HepG2 (cell line): ENCODE data around the gene ARFGAP1. TPM values are rescaled to one million over a fixed set of nuclear protein-coding genes. Genes with fewer than 3 reads are reported as not detected.
A peak's percentile ranks its signal among the peaks of the same experiment; 100 is the strongest.

ENCODE experiments used
- BORCS8-MEF2B ChIP-seq: sonication (generic); formaldehyde crosslinking; IDR thresholded peaks from 2 replicates; pipeline ENCODE4 v1.8.0; 2022; ENCODE audit warnings: mild to moderate bottlenecking, missing genetic modification reagents
- ESRRA ChIP-seq: sonication (generic); formaldehyde crosslinking; IDR thresholded peaks from 2 replicates; pipeline ENCODE4 v1.5.1; 2020; ENCODE audit warnings: mild to moderate bottlenecking, low read depth, missing genetic modification reagents
- FOXO1 ChIP-seq: sonication (generic); formaldehyde crosslinking; IDR thresholded peaks from 2 replicates; pipeline ENCODE4 v1.4.0; 2020; ENCODE audit warnings: missing genetic modification reagents
- FOXP1 ChIP-seq, 2 experiments: fragments of 450-650 bp in 1 of 2; IDR thresholded peaks; 2 replicates each; pipeline ENCODE4 v1.6.1; 2017 to 2018; ENCODE audit warnings: antibody characterized with exemption in 1 of 2
- KAT7 ChIP-seq: IDR thresholded peaks from 2 replicates; pipeline ENCODE4 v1.6.1; 2018; ENCODE audit warnings: borderline replicate concordance, missing compliant biosample characterization
- NFATC3 ChIP-seq: sonication (generic); formaldehyde crosslinking; IDR thresholded peaks from 2 replicates; pipeline ENCODE4 v1.5.1; 2020; ENCODE audit warnings: mild to moderate bottlenecking, missing genetic modification reagents
- NR2F1 ChIP-seq, 2 experiments: fragments of 450-650 bp in 1 of 2; formaldehyde crosslinking in 1 of 2; IDR thresholded peaks; 2 replicates each; pipeline versions ENCODE4 v1.5.0 to v1.6.1; 2016 to 2020; ENCODE audit warnings: mild to moderate bottlenecking in 1 of 2, missing compliant biosample characterization in 1 of 2, missing genetic modification reagents in 1 of 2, moderate library complexity in 1 of 2
- XRCC5 ChIP-seq: fragments of 200-400 bp; formaldehyde crosslinking; optimal IDR thresholded peaks from 2 replicates; pipeline ENCODE3; 2017; ENCODE audit warnings: mild to moderate bottlenecking, low read length
- ZFP1 ChIP-seq: IDR thresholded peaks from 2 replicates; pipeline ENCODE4 v1.6.1; 2016
- ZFP37 ChIP-seq: sonication (generic); formaldehyde crosslinking; IDR thresholded peaks from 2 replicates; pipeline ENCODE4 v1.4.0; 2020; ENCODE audit warnings: missing genetic modification reagents, borderline replicate concordance
- ZKSCAN8 ChIP-seq: IDR thresholded peaks from 2 replicates; pipeline ENCODE4 v1.6.1; 2016; ENCODE audit warnings: borderline replicate concordance, missing genetic modification reagents, missing compliant biosample characterization
- ZMYM4 ChIP-seq: sonication (generic); formaldehyde crosslinking; IDR thresholded peaks from 2 replicates; pipeline ENCODE4 v1.8.1; 2023; ENCODE audit warnings: mild to moderate bottlenecking, missing genetic modification reagents
- ZNF326 ChIP-seq: sonication (generic); formaldehyde crosslinking; IDR thresholded peaks from 2 replicates; pipeline ENCODE4 v1.4.0; 2020; ENCODE audit warnings: missing genetic modification reagents, borderline replicate concordance
- ZNF674 ChIP-seq: sonication (generic); formaldehyde crosslinking; IDR thresholded peaks from 2 replicates; pipeline ENCODE4 v1.5.0; 2020; ENCODE audit warnings: low read depth, mild to moderate bottlenecking, missing genetic modification reagents
- ZNF780A ChIP-seq: sonication (generic); formaldehyde crosslinking; IDR thresholded peaks from 2 replicates; pipeline ENCODE4 v1.8.0; 2022; ENCODE audit warnings: mild to moderate bottlenecking, missing genetic modification reagents, moderate library complexity
- polyA plus RNA-seq, 8 experiments: library from polyadenylated mRNA; depleted of rRNA in 3 of 8; stranded (reverse) in 7 of 8; unstranded in 1 of 8; fragments of >200 nt; fragmentation: Illumina TruSeq in 4 of 8; extraction: Trizol in 4 of 8; gene quantifications; 2 replicates each; pipeline versions ENCODE4 v1.2.1 to v1.2.3, GENCODE V29; 2011 to 2016; ENCODE audit warnings: low read depth in 4 of 8, missing spikeins in 1 of 8, mixed read lengths in 1 of 8; ENCODE audit not compliant: insufficient read depth in 1 of 8
- total RNA-seq, 5 experiments: library from RNA; depleted of rRNA; stranded (reverse); fragments of >200 nt; fragmentation: Illumina TruSeq; extraction: Trizol; gene quantifications; 2 replicates each; pipeline ENCODE4 v1.2.3, GENCODE V29; 2016; ENCODE audit warnings: low read depth in 1 of 5
- TF ChIP-seq, protein P1 (sequence below): sonication (generic); formaldehyde crosslinking; IDR thresholded peaks from 2 replicates; pipeline ENCODE4 v1.5.0; 2020; ENCODE audit warnings: missing genetic modification reagents
- TF ChIP-seq, protein P2 (sequence below): sonication (generic); formaldehyde crosslinking; IDR thresholded peaks from 2 replicates; pipeline ENCODE4; 2020; ENCODE audit warnings: missing genetic modification reagents, mild to moderate bottlenecking, borderline replicate concordance
- TF ChIP-seq, protein P3 (sequence below): sonication (generic); formaldehyde crosslinking; IDR thresholded peaks from 2 replicates; pipeline ENCODE4 v1.4.0; 2020; ENCODE audit warnings: missing genetic modification reagents
- TF ChIP-seq, protein P4 (sequence below): sonication (generic); formaldehyde crosslinking; IDR thresholded peaks from 2 replicates; pipeline ENCODE4 v1.5.0; 2020; ENCODE audit warnings: mild to moderate bottlenecking, missing genetic modification reagents, borderline replicate concordance

ARFGAP1 gene
- total and polyA plus RNA-seq, 2 of the 13 experiments (the other 11 are each of a cell fraction or from before 2014, with no cell fraction given): 132 TPM

DNA sequence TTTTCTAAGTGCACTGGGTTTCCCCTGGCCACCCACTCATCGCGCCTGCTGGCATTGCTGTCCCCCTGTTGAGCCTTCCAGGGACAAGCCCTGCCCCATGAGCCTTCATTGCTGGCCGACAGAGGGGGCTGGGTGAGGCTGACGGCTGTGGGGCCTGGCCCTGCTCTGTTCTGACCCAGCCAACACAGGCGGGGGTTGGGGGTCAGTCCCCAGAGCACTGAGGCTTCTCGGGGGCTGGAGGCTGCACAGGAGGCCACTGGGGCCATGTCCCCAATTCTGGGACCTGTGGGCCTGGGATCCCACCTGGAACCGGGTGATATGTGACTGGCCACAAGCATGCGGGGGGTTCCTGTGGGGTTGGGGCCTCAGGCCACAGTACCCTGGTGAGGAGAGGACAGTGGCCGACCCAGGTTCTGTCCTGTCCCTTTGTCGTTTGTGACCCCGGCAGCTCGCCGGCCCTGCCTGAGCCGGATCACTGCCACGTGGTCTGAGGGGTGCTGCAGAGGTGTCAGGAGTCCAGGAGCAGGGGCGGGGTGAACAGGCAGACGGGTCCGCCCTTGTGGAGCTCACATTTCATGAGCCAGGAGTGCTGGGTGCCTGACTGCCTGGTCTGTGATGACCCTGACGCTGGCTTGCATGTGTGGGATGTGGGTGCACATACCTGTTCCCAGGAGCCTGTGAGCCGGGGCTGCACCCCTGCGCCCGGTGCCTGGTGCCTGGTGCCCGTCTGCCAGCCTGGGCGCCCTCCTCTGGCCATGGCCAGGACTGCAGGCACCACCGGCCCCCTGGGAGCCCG is 18.3 kb downstream of the ARFGAP1 start (continued):
- TF ChIP-seq, protein P1, sequence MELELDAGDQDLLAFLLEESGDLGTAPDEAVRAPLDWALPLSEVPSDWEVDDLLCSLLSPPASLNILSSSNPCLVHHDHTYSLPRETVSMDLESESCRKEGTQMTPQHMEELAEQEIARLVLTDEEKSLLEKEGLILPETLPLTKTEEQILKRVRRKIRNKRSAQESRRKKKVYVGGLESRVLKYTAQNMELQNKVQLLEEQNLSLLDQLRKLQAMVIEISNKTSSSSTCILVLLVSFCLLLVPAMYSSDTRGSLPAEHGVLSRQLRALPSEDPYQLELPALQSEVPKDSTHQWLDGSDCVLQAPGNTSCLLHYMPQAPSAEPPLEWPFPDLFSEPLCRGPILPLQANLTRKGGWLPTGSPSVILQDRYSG (CRISPR knock-in tag): 0 out of 2 replicates have a peak, but pooled peaks have one; percentile 48
- TF ChIP-seq ZNF674 (no peak), FOXP1 (IDR thresholded peaks at IDR 0.05) (no peak), FOXP1 (CRISPR knock-in tag; IDR thresholded peaks at IDR 0.05) (no peak), ZNF780A (no peak), ESRRA (CRISPR knock-in tag) (no peak), XRCC5 (peak; percentile 77), FOXO1 (CRISPR knock-in tag) (0 out of 2 replicates have a peak, but pooled peaks have one; percentile 4), ZKSCAN8 (no peak), ZMYM4 (CRISPR knock-in tag) (no peak; the same call in 1 of the 2 replicates), BORCS8-MEF2B (CRISPR knock-in tag) (no peak), KAT7 (CRISPR knock-in tag) (no peak), ZFP1 (0 out of 2 replicates have a peak, but pooled peaks have one; percentile 33), NR2F1 (CRISPR knock-in tag; IDR thresholded peaks at IDR 0.05) (no peak), NFATC3 (CRISPR knock-in tag) (no peak), ZNF326 (no peak), ZFP37 (CRISPR knock-in tag) (0 out of 2 replicates have a peak, but pooled peaks have one; percentile 0)
- TF ChIP-seq, protein P2, sequence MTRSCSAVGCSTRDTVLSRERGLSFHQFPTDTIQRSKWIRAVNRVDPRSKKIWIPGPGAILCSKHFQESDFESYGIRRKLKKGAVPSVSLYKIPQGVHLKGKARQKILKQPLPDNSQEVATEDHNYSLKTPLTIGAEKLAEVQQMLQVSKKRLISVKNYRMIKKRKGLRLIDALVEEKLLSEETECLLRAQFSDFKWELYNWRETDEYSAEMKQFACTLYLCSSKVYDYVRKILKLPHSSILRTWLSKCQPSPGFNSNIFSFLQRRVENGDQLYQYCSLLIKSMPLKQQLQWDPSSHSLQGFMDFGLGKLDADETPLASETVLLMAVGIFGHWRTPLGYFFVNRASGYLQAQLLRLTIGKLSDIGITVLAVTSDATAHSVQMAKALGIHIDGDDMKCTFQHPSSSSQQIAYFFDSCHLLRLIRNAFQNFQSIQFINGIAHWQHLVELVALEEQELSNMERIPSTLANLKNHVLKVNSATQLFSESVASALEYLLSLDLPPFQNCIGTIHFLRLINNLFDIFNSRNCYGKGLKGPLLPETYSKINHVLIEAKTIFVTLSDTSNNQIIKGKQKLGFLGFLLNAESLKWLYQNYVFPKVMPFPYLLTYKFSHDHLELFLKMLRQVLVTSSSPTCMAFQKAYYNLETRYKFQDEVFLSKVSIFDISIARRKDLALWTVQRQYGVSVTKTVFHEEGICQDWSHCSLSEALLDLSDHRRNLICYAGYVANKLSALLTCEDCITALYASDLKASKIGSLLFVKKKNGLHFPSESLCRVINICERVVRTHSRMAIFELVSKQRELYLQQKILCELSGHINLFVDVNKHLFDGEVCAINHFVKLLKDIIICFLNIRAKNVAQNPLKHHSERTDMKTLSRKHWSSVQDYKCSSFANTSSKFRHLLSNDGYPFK (CRISPR knock-in tag): peak; percentile 55
- TF ChIP-seq, protein P3, sequence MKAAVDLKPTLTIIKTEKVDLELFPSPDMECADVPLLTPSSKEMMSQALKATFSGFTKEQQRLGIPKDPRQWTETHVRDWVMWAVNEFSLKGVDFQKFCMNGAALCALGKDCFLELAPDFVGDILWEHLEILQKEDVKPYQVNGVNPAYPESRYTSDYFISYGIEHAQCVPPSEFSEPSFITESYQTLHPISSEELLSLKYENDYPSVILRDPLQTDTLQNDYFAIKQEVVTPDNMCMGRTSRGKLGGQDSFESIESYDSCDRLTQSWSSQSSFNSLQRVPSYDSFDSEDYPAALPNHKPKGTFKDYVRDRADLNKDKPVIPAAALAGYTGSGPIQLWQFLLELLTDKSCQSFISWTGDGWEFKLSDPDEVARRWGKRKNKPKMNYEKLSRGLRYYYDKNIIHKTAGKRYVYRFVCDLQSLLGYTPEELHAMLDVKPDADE: no peak
- TF ChIP-seq, protein P4, sequence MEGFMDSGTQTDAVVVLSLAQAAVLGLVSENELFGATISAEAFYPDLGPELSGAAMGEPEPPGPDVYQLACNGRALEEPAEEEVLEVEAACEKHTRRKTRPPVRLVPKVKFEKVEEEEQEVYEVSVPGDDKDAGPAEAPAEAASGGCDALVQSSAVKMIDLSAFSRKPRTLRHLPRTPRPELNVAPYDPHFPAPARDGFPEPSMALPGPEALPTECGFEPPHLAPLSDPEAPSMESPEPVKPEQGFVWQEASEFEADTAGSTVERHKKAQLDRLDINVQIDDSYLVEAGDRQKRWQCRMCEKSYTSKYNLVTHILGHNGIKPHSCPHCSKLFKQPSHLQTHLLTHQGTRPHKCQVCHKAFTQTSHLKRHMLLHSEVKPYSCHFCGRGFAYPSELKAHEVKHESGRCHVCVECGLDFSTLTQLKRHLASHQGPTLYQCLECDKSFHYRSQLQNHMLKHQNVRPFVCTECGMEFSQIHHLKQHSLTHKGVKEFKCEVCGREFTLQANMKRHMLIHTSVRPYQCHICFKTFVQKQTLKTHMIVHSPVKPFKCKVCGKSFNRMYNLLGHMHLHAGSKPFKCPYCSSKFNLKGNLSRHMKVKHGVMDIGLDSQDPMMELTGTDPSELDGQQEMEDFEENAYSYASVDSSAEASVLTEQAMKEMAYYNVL (CRISPR knock-in tag): peak; percentile 77; the same call in 1 of the 2 replicates
